AG04449 (cell line): ENCODE measurements around the gene CAPN11.

ENCODE experiments used
- CTCF ChIA-PET: fragments of 350-600 bp; formaldehyde crosslinking; extraction: SDS; loops from one replicate; lab custom pipeline; 2021; ENCODE audit warnings: antibody characterized with exemption; lab: Yijun Ruan, JAX
- POLR2A ChIA-PET: fragments of 400-600, 350-600 bp; formaldehyde crosslinking; extraction: SDS; loops from one replicate; lab custom pipeline; 2020; ENCODE audit warnings: antibody characterized with exemption, inconsistent platforms; lab: Yijun Ruan, JAX
- DNase-seq: peaks from one replicate; pipeline ENCODE4 v3.0.0-alpha.2; 2010; ENCODE audit warnings: low read depth, low spot score
- H3K4me3 ChIP-seq: 2 replicates; pipeline ENCODE4 v1.5.1; 2011; ENCODE audit warnings: low read depth, mild to moderate bottlenecking, control low read depth, low read length
- CTCF ChIP-seq: IDR thresholded peaks from one replicate; pipeline ENCODE4 v1.5.1; 2011; ENCODE audit warnings: mild to moderate bottlenecking, moderate library complexity, low read length, control low read depth, inconsistent platforms; ENCODE audit not compliant: insufficient read depth; ENCODE audit errors: missing control alignments

The CAPN11 gene

GRCh38 chr6:44202972-44203750 lies 44.5 kb downstream of the CAPN11 start:
- ChIA-PET POLR2A (no interaction called here), CTCF (interaction anchor here (0.7 to 3.1 kb wide), 4 partner anchors 13 to 34 kb away, joined by 3 to 10 read pairs (median 4); partner anchors contain the start of gene MYMX)
- no peak for TF ChIP-seq CTCF
- DNase-seq, result no peak
- no peak overlapping the region for H3K4me3 ChIP-seq

GRCh38 chr6:44203955-44204354 lies 45.3 kb downstream of the CAPN11 start:
- POLR2A ChIA-PET, result no interaction called here
- no peak for TF ChIP-seq CTCF
- no peak overlapping the region for H3K4me3 ChIP-seq
- no peak for DNase-seq
- CTCF ChIA-PET, result interaction anchor here (1.0 to 1.2 kb wide), 4 partner anchors 11 to 51 kb away, joined by 3 read pairs; no protein-coding TSS in a partner anchor

GRCh38 chr6:44207966-44208365 lies 49.3 kb downstream of the CAPN11 start:
- CTCF ChIA-PET, result interaction anchor here (0.6 to 2.3 kb wide), 5 partner anchors 7 to 35 kb away, joined by 3 to 12 read pairs (median 5); partner anchors contain the start of gene SLC29A1
- POLR2A ChIA-PET, result interaction anchor here (0.5 kb wide), 1 partner anchor 21 kb away, joined by 3 read pairs; no protein-coding TSS in a partner anchor
- H3K4me3 ChIP-seq, result no peak overlapping the region
- TF ChIP-seq CTCF, result no peak
- no peak for DNase-seq

GRCh38 chr6:44211284-44211683 lies 52.7 kb downstream of the CAPN11 start:
- DNase-seq, result no peak
- TF ChIP-seq CTCF, result no peak
- ChIA-PET CTCF (no interaction called here), POLR2A (no interaction called here)
- H3K4me3 ChIP-seq, result no peak overlapping the region

GRCh38 chr6:44214307-44214706 lies 55.7 kb downstream of the CAPN11 start:
- POLR2A ChIA-PET, result no interaction called here
- CTCF ChIA-PET, result interaction anchor here (1.5 to 2.7 kb wide), 3 partner anchors 8 to 21 kb away, joined by 3 to 15 read pairs (median 14); partner anchors contain the start of gene SLC29A1
- H3K4me3 ChIP-seq, result no peak overlapping the region
- no peak for TF ChIP-seq CTCF
- no peak for DNase-seq

- no peak within 1 kb of the TSS for H3K4me3 ChIP-seq
- CTCF ChIA-PET, result interaction anchor here (1.1 to 1.5 kb wide), 2 partner anchors 13 to 18 kb away, joined by 3 to 6 read pairs; no protein-coding TSS in a partner anchor
- DNase-seq, result no peak
- POLR2A ChIA-PET, result no interaction called here
- TF ChIP-seq CTCF, result no peak
Measured at GRCh38 chr6:44216677-44217331, 58.2 kb downstream of the CAPN11 start, which contains the start of gene MYMX. MYMX (plus strand) TSS chr6:44216926; CDS start chr6:44217472, 546 bp downstream.
